Body of pancreas (tissue), 4 donors: ENCODE data around the gene EID2B. TPM values are rescaled to one million over a fixed set of nuclear protein-coding genes. Genes with fewer than 3 reads are reported as not detected.

Experiments
- ATAC-seq: fragments of 150-250 bp; one replicate; pipeline ENCODE4 v1.9.1; 2016
- DNase-seq, 4 donors: peaks; one replicate each; pipeline ENCODE4 v3.0.0-alpha.2; 2019
- H3K27ac ChIP-seq, 4 donors: fragments of 200-600 bp; sonication (generic); 1 replicate in 3 of 4; 2 replicates in 1 of 4; pipeline versions ENCODE4 v1.5.1 to v1.6.1; 2016 to 2019; ENCODE audit warnings: mild to moderate bottlenecking in 1 of 4, mixed read lengths in 1 of 4, moderate library complexity in 1 of 4
- H3K27me3 ChIP-seq, 2 donors: fragments of 200-600 bp; sonication (generic); one replicate each; pipeline ENCODE4 v1.6.0; 2016; ENCODE audit warnings: mild to moderate bottlenecking in 1 of 2
- H3K36me3 ChIP-seq, 2 donors: fragments of 200-600 bp; sonication (generic); replicated peaks in 1 of 2; 2 replicates each; pipeline ENCODE4 v1.5.1; 2016; ENCODE audit warnings: low read depth in 2 of 2; ENCODE audit not compliant: insufficient read depth in 1 of 2
- H3K4me1 ChIP-seq: fragments of 200-600 bp; sonication (generic); one replicate; pipeline ENCODE4 v1.6.0; 2016
- H3K4me3 ChIP-seq, 2 donors: fragments of 200-600 bp; sonication (generic); 1 replicate in 1 of 2; 2 replicates in 1 of 2; pipeline ENCODE4 v1.5.1; 2016 to 2019
- H3K9me3 ChIP-seq, 3 donors: fragments of 200-600 bp; sonication (generic); 1 replicate in 2 of 3; 2 replicates in 1 of 3; pipeline ENCODE4 v1.5.1; 2016
- CTCF ChIP-seq, 7 experiments: fragments of 450-650 bp in 4 of 7; fragments of 200-600 bp in 3 of 7; sonication (generic) in 3 of 7; IDR thresholded peaks; one replicate each; pipeline ENCODE4 v1.5.1; 2016 to 2019; ENCODE audit warnings: antibody characterized with exemption in 7 of 7
- POLR2A ChIP-seq, 3 donors: fragments of 450-650 bp; IDR thresholded peaks; one replicate each; pipeline ENCODE4 v1.6.1; 2016; ENCODE audit warnings: antibody characterized with exemption in 3 of 3, mild to moderate bottlenecking in 2 of 3
- WGBS, 2 donors: methylation state at CpG; one replicate each; pipeline ENCODE4 v1.1.5; 2017; 5-methylcytosine and 5-hydroxymethylcytosine counted together
- intact Hi-C: fragments of 100-400 bp; cut with DNase I; formaldehyde crosslinking; loops from one replicate; pipeline ENCODE4 v1.15.1; 2023
- total RNA-seq, 2 donors: library from RNA; depleted of rRNA; stranded (reverse); fragments of >200 nt; gene quantifications; one replicate each; pipeline ENCODE4 v1.1.0, GENCODE V29; 2016

Gene EID2B
- 1 to 10 TPM; 2.0 to 3.9 TPM for total RNA-seq

- DNase-seq (peak; percentile 96 to 98 (median 96)), ATAC-seq (peak; percentile 100)
- Histone ChIP-seq H3K27me3 (no peaks in the 10 kb centered on the region), H3K36me3 (no peaks in the 10 kb centered on the region), H3K9me3 (no peaks in the 10 kb centered on the region), H3K4me1 (peaks cover 12% of the 10 kb centered on the region), H3K27ac (peak within 1 kb of the TSS in 3 of 4 donors; percentile 44 to 75 (median 66)), H3K4me3 (peak within 1 kb of the TSS; percentile 75 to 97)
- intact Hi-C loops, result loop anchor here (10.0 kb wide), 2 partner anchors 58 to 88 kb away; partner anchors contain the start of gene SUPT5H
- WGBS, 2 donors, result 0 to 1% methylated on average over 14 to 65 of the region's 65 CpGs
- TF ChIP-seq CTCF (IDR thresholded peaks at IDR 0.05) (peak; percentile 95 to 100 (median 99)), POLR2A (IDR thresholded peaks at IDR 0.05) (peak in 2 of 3 donors; percentile 47 to 53)
Measured at GRCh38 chr19:39532233-39533002, at the start of gene EID2B. Gene EID2B (minus strand): TSS chr19:39532852. CDS start chr19:39532802, 50 bp downstream.

- 24 to 27% methylated on average over 4 of the region's 4 CpGs for WGBS, 2 donors
- Histone ChIP-seq H3K4me1 (no peaks in the 10 kb centered on the region), H3K4me3 (no peak overlapping the region), H3K27ac (no peak overlapping the region), H3K27me3 (no peaks in the 10 kb centered on the region), H3K9me3 (no peaks in the 10 kb centered on the region), H3K36me3 (no peaks in the 10 kb centered on the region)
- TF ChIP-seq CTCF (IDR thresholded peaks at IDR 0.05) (no peak), POLR2A (IDR thresholded peaks at IDR 0.05) (no peak)
- intact Hi-C loops, result no loop called here
- DNase-seq (no peak), ATAC-seq (no peak)
Measured at GRCh38 chr19:39582442-39582841, 49.8 kb upstream of the EID2B start.

GRCh38 chr19:39568604-39569003 lies 36.0 kb upstream of the EID2B start:
- WGBS, 2 donors, result 35 to 38% methylated on average over 3 of the region's 3 CpGs
- Histone ChIP-seq H3K36me3 (no peaks in the 10 kb centered on the region), H3K4me3 (no peak overlapping the region), H3K27me3 (peaks cover 0 to 4% of the 10 kb centered on the region in 2 donors), H3K27ac (no peak overlapping the region), H3K4me1 (no peaks in the 10 kb centered on the region), H3K9me3 (peaks cover 0 to under 1% (median 0%) of the 10 kb centered on the region in 3 donors)
- DNase-seq (no peak), ATAC-seq (no peak)
- TF ChIP-seq POLR2A (IDR thresholded peaks at IDR 0.05) (no peak), CTCF (IDR thresholded peaks at IDR 0.05) (no peak)
- intact Hi-C loops, result no loop called here

GRCh38 chr19:39566064-39566463 lies 33.4 kb upstream of the EID2B start:
- Histone ChIP-seq H3K36me3 (no peaks in the 10 kb centered on the region), H3K4me1 (no peaks in the 10 kb centered on the region), H3K9me3 (no peaks in the 10 kb centered on the region), H3K27ac (no peak overlapping the region), H3K4me3 (no peak overlapping the region), H3K27me3 (peaks cover 0 to 4% of the 10 kb centered on the region in 2 donors)
- ATAC-seq, result no peak
- 29 to 39% methylated on average over 3 of the region's 3 CpGs for WGBS, 2 donors
- intact Hi-C loops, result no loop called here
- TF ChIP-seq POLR2A (IDR thresholded peaks at IDR 0.05) (no peak), CTCF (IDR thresholded peaks at IDR 0.05) (no peak)
- DNase-seq, result no peak
